ENCODE results near the gene PCTP.

PCTP gene

DNA sequence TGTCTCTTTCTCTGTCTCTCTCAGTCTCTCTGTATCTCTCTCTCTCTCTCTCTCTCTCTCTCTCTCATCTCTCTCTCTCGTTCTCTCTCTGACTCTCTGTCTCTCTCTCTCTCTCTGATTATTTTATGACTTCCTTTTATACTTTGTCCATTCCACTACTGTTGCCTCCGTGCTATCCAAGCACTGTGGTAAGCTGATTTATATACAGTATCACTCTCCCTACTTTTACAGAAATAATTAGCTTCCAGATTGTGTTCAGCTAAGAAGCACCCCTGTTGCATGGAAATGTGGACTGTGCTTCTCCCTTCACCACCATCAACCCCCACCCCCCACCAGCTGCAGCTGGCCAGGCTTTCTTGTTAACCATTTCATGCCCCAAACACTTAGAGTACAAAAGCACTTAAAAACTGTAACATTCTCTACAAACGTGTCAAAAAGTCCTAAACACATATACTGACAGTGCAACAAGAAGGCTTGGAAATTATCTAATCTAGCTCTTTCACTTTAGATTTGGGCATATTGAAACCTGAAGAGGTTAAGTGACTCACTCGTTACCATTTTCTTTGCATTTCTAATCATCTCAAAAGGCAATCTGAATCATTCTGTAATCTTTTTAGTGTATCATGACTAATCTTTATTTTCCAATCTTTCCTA, 16.6 kb upstream of the PCTP start:
- peak; percentile 32 for DNase-seq (ENCODE audit: low read depth)
- no peak for TF ChIP-seq CTCF (IDR thresholded peaks at IDR 0.05; ENCODE audit: insufficient read depth, low read depth, low read length, missing control alignments)
- no peak overlapping the region for H3K4me3 ChIP-seq (ENCODE audit: low read depth, low read length)

GRCh38 chr17:55735731-55736405, 15.0 kb upstream of the PCTP start:
- peak; percentile 56 for TF ChIP-seq CTCF (IDR thresholded peaks at IDR 0.05; ENCODE audit: insufficient read depth, low read depth, low read length, missing control alignments)
- DNase-seq (ENCODE audit: low read depth), result peak; percentile 63

DNA sequence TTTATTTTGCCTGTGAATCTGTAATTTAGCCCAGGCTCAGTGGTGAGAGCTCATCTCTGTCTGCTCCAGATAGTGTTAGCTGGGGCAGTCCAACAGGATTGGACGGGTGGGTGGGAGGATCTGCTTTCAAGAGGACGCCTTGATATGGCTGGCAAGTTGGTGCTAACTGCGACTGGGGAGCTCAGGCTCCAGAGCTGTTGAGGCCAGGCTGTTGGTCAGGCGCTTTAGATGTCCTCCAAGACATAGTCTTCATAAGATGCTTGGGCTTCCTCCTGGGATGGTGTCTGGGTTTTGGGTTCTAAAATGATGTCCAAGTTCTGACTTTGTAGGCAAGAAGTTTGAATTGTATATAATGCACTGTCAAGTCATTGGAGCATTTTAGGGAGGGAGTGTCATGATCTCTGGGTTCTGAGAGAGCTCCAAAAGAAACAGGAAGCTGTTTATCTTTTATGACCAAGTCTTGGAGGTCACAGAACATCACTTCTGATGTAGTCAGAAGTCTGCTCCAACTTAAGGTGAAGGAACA, 12.8 kb upstream of the PCTP start:
- no peak for DNase-seq (ENCODE audit: low read depth)
- no peak for TF ChIP-seq CTCF (IDR thresholded peaks at IDR 0.05; ENCODE audit: insufficient read depth, low read depth, low read length, missing control alignments)
- no peak overlapping the region for H3K4me3 ChIP-seq (ENCODE audit: low read depth, low read length)

More at GRCh38 chr17:55735731-55736405, 15.0 kb upstream of the PCTP start:
- no peak overlapping the region for H3K4me3 ChIP-seq (ENCODE audit: low read depth, low read length)

DNA sequence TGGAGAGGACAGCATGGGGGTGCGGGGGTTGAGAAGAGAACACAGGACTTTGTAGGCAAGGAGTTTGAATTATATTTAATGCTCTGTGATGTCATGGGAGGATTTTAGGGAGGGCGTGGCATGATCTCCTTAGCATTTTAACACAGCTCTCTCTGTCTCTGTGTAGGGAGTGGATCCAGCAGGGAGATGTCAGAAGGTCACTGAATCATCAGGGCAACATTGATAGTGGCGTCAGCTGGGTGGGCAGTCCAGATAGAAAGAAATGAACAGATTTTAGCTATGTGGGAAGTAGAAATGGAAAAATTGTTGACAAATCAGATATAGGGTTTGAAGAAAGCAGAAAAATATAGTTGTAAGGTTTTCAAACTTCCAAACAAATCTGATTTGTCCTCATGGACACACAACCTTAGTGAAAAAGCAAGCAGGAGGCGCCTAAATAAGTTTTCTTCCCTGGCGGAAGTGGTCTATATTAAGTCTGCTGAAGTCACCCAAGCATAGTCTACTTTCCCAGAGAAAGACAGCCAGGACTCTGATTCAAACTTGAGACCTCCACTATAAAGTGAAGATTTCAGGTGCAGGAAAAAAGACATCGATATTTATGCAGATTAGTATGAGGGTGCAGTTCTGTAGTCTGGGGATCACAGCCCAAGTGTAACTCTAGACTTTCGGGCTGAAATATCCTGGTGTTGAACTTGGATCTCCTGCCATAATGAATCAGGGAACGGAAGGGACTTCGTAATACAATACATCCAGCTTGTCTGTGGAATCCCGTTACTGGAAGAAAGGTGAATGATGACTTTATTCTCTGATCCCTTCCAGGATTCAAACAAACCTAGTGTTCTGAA, 10.1 kb upstream of the PCTP start:
- no peak for TF ChIP-seq CTCF (IDR thresholded peaks at IDR 0.05; ENCODE audit: insufficient read depth, low read depth, low read length, missing control alignments)
- DNase-seq (ENCODE audit: low read depth), result no peak
- H3K4me3 ChIP-seq (ENCODE audit: low read depth, low read length), result no peak overlapping the region

GRCh38 chr17:55741356-55741700, 9.5 kb upstream of the PCTP start:
- no peak for DNase-seq (ENCODE audit: low read depth)
- TF ChIP-seq CTCF (IDR thresholded peaks at IDR 0.05; ENCODE audit: insufficient read depth, low read depth, low read length, missing control alignments), result no peak

GRCh38 chr17:55742272-55743102, 8.4 kb upstream of the PCTP start:
- TF ChIP-seq CTCF (IDR thresholded peaks at IDR 0.05; ENCODE audit: insufficient read depth, low read depth, low read length, missing control alignments), result no peak
- peak; percentile 56 for DNase-seq (ENCODE audit: low read depth)
- H3K4me3 ChIP-seq (ENCODE audit: low read depth, low read length), result no peak overlapping the region

More at GRCh38 chr17:55741356-55741700, 9.5 kb upstream of the PCTP start:
- no peak overlapping the region for H3K4me3 ChIP-seq (ENCODE audit: low read depth, low read length)
